ENCODE data around the gene SAMSN1. TPM values are rescaled to one million over a fixed set of nuclear protein-coding genes. Genes with fewer than 3 reads are reported as not detected.
A peak's percentile ranks its signal among the peaks of the same experiment; 100 is the strongest.

SAMSN1 gene
- total and polyA plus RNA-seq, 9 of the 15 experiments (the other 6 are each of a cell fraction or from before 2014, with no cell fraction given): 101 to 223 (median 159) TPM

GRCh38 chr21:14582934-14583628 is 37.0 kb upstream of the SAMSN1 start (continued):
- TF ChIP-seq ETV6 (IDR thresholded peaks at IDR 0.05; ENCODE audit: borderline replicate concordance in 1 of 2, low read depth in 2 of 2, low read length in 1 of 2) (no peak), ETV6 (CRISPR knock-in tag; IDR thresholded peaks at IDR 0.05; ENCODE audit: borderline replicate concordance) (no peak), HMG20A (CRISPR knock-in tag; conservative IDR thresholded peaks at IDR 0.05) (no peak), FOSL1 (tag; conservative IDR thresholded peaks at IDR 0.05) (no peak), MTA2 (IDR thresholded peaks at IDR 0.05; ENCODE audit: low read depth) (no peak), POLR2B (IDR thresholded peaks at IDR 0.05; ENCODE audit: low read depth, partially characterized antibody) (no peak), ZNF445 (CRISPR knock-in tag; IDR thresholded peaks at IDR 0.05; ENCODE audit: low read depth) (no peak), HNRNPUL1 (IDR thresholded peaks at IDR 0.05; ENCODE audit: low read length) (no peak), DDX20 (tag; IDR thresholded peaks at IDR 0.05; ENCODE audit: low read depth) (peak; percentile 66; the same call in 1 of the 2 replicates), ZSCAN32 (CRISPR knock-in tag; IDR thresholded peaks at IDR 0.05) (no peak), POLR2A (conservative IDR thresholded peaks at IDR 0.05) (peak; percentile 54; the same call in 1 of the 2 replicates), ZNF449 (CRISPR knock-in tag; IDR thresholded peaks at IDR 0.05) (no peak), CEBPG (CRISPR knock-in tag; IDR thresholded peaks at IDR 0.05) (no peak), CEBPG (tag; conservative IDR thresholded peaks at IDR 0.05 in 1 of 2, IDR thresholded peaks at IDR 0.05 in 1 of 2) (peak in 1 of 2 experiments; percentile 62; a peak in 1 of 4 replicates), BRCA1 (IDR thresholded peaks at IDR 0.05) (no peak), BRCA1 (CRISPR knock-in tag; IDR thresholded peaks at IDR 0.05) (no peak), RFX7 (CRISPR knock-in tag; IDR thresholded peaks at IDR 0.05) (no peak), ZNF431 (CRISPR knock-in tag; IDR thresholded peaks at IDR 0.05) (no peak), MTA1 (IDR thresholded peaks at IDR 0.05; ENCODE audit: borderline replicate concordance) (no peak)
- TF ChIP-seq, protein P1, sequence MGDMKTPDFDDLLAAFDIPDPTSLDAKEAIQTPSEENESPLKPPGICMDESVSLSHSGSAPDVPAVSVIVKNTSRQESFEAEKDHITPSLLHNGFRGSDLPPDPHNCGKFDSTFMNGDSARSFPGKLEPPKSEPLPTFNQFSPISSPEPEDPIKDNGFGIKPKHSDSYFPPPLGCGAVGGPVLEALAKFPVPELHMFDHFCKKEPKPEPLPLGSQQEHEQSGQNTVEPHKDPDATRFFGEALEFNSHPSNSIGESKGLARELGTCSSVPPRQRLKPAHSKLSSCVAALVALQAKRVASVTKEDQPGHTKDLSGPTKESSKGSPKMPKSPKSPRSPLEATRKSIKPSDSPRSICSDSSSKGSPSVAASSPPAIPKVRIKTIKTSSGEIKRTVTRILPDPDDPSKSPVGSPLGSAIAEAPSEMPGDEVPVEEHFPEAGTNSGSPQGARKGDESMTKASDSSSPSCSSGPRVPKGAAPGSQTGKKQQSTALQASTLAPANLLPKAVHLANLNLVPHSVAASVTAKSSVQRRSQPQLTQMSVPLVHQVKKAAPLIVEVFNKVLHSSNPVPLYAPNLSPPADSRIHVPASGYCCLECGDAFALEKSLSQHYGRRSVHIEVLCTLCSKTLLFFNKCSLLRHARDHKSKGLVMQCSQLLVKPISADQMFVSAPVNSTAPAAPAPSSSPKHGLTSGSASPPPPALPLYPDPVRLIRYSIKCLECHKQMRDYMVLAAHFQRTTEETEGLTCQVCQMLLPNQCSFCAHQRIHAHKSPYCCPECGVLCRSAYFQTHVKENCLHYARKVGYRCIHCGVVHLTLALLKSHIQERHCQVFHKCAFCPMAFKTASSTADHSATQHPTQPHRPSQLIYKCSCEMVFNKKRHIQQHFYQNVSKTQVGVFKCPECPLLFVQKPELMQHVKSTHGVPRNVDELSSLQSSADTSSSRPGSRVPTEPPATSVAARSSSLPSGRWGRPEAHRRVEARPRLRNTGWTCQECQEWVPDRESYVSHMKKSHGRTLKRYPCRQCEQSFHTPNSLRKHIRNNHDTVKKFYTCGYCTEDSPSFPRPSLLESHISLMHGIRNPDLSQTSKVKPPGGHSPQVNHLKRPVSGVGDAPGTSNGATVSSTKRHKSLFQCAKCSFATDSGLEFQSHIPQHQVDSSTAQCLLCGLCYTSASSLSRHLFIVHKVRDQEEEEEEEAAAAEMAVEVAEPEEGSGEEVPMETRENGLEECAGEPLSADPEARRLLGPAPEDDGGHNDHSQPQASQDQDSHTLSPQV (IDR thresholded peaks at IDR 0.05): peak; percentile 84; the same call in 1 of the 2 replicates
- TF ChIP-seq, protein P2, sequence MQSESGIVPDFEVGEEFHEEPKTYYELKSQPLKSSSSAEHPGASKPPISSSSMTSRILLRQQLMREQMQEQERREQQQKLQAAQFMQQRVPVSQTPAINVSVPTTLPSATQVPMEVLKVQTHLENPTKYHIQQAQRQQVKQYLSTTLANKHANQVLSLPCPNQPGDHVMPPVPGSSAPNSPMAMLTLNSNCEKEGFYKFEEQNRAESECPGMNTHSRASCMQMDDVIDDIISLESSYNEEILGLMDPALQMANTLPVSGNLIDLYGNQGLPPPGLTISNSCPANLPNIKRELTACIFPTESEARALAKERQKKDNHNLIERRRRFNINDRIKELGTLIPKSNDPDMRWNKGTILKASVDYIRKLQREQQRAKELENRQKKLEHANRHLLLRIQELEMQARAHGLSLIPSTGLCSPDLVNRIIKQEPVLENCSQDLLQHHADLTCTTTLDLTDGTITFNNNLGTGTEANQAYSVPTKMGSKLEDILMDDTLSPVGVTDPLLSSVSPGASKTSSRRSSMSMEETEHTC (IDR thresholded peaks at IDR 0.05): no peak
- TF ChIP-seq, protein P3, sequence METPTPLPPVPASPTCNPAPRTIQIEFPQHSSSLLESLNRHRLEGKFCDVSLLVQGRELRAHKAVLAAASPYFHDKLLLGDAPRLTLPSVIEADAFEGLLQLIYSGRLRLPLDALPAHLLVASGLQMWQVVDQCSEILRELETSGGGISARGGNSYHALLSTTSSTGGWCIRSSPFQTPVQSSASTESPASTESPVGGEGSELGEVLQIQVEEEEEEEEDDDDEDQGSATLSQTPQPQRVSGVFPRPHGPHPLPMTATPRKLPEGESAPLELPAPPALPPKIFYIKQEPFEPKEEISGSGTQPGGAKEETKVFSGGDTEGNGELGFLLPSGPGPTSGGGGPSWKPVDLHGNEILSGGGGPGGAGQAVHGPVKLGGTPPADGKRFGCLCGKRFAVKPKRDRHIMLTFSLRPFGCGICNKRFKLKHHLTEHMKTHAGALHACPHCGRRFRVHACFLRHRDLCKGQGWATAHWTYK (CRISPR knock-in tag; IDR thresholded peaks at IDR 0.05): peak; percentile 69; the same call in 1 of the 2 replicates

Data from K562 (cell line).